Activated B cell treated with CpG ODN at 0.5 μM for 24 hours (primary cell): ENCODE data around the gene SLC19A1. TPM values are rescaled to one million over a fixed set of nuclear protein-coding genes. Genes with fewer than 3 reads are reported as not detected.

Source experiments
- ATAC-seq: fragments of 200-7000 bp; cut with Tn5 transposase; one replicate; pipeline ENCODE4 v1.10.0; 2021; ENCODE audit warnings: low read depth, mild to moderate bottlenecking, moderate library complexity
- CTCF ChIA-PET: fragments of 350-600 bp; sonication (Branson Sonifier 250); formaldehyde crosslinking; loops from one replicate; lab custom pipeline; 2021; ENCODE audit warnings: antibody characterized with exemption; lab: Charles Lee
- POLR2A ChIA-PET: fragments of 350-600 bp; sonication (Branson Sonifier 250); formaldehyde crosslinking; loops from one replicate; lab custom pipeline; 2021; ENCODE audit warnings: antibody characterized with exemption; lab: Charles Lee
- DNase-seq: peaks from one replicate; pipeline ENCODE4 v3.0.0; 2022
- H3K27ac Mint-ChIP-seq: one replicate; pipeline ENCODE4 v1.8.0; 2020; ENCODE audit warnings: mixed read lengths
- H3K27me3 Mint-ChIP-seq: one replicate; pipeline ENCODE4 v1.8.0; 2021; ENCODE audit warnings: mixed read lengths
- H3K36me3 Mint-ChIP-seq: one replicate; pipeline ENCODE4 v1.8.0; 2021; ENCODE audit warnings: low read depth, mixed read lengths
- H3K4me1 Mint-ChIP-seq: one replicate; pipeline ENCODE4 v1.8.0; 2021; ENCODE audit warnings: mixed read lengths
- H3K4me3 Mint-ChIP-seq: one replicate; pipeline ENCODE4 v1.8.0; 2020; ENCODE audit warnings: mild to moderate bottlenecking, mixed read lengths
- H3K9me3 Mint-ChIP-seq: one replicate; pipeline ENCODE4 v1.8.0; 2020; ENCODE audit warnings: mixed read lengths
- CTCF ChIP-seq: fragments of 200-600 bp; IDR thresholded peaks from one replicate; pipeline ENCODE4 v1.8.0; 2022; ENCODE audit warnings: antibody characterized with exemption, mild to moderate bottlenecking
- intact Hi-C: fragments of 100-400 bp; cut with micrococcal nuclease; formaldehyde crosslinking; loops from one replicate; pipeline ENCODE4 v1.15.1; 2024
- total RNA-seq: library from RNA; stranded (reverse); gene quantifications from 2 replicates; pipeline ENCODE4 v1.2.3, GENCODE V29; 2022

The SLC19A1 gene
- total RNA-seq, 1 donor from 2014 or later = 10.7 TPM

DNA sequence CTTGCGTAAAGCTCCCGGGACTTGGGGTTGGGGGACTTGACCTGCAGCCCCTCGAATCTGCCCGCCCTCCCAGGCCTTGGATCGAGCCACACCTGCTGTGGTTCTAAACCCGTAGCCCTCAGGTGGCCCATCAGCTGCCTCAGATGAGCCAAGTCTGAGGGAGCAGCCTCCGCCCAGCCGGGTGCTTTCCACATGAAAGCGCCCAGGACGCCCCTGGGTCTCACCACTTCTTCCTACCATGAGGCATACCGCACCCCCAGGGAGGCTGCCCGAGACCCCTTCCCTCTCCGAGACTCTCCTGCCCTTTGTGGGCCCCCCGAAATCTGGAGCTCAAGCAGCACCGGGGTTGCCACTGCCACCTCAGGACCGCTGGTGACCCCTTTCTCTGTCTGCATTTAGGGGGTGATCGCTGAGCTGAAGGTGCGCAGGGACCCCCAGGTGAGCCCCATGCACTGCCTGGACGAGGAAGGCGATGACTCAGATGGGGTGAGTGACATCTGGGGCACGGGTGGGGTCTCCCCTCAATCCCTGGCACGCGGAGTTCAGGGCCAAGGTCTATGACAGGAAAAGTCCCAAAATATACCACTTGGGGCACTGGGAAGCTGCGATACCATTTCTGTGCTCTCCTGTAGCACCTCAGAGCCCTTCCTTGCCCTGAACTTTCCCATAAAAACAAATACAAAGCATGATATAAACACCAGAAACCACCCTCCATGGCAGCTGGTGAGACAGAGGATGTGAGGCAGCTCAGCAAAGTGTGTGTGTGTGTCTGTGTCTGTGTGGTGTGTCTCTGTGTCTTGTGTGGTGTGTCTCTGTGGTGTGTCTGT lies 68.5 kb downstream of the SLC19A1 start:
- intact Hi-C loops = no loop called here
- peaks cover 17% of the 10 kb centered on the region for H3K4me1 Mint-ChIP-seq
- peak overlapping the region; percentile 2 for H3K27ac Mint-ChIP-seq
- TF ChIP-seq CTCF = no peak
- H3K36me3 Mint-ChIP-seq = no peaks in the 10 kb centered on the region
- no peaks in the 10 kb centered on the region for H3K9me3 Mint-ChIP-seq
- CTCF ChIA-PET = no interaction called here
- H3K4me3 Mint-ChIP-seq = no peak overlapping the region
- ATAC-seq (no peak), DNase-seq (no peak)
- no peaks in the 10 kb centered on the region for H3K27me3 Mint-ChIP-seq
- POLR2A ChIA-PET = no interaction called here

- intact Hi-C loops = no loop called here
Observed at GRCh38 chr21:45472445-45473365, 69.5 kb downstream of the SLC19A1 start.

DNA sequence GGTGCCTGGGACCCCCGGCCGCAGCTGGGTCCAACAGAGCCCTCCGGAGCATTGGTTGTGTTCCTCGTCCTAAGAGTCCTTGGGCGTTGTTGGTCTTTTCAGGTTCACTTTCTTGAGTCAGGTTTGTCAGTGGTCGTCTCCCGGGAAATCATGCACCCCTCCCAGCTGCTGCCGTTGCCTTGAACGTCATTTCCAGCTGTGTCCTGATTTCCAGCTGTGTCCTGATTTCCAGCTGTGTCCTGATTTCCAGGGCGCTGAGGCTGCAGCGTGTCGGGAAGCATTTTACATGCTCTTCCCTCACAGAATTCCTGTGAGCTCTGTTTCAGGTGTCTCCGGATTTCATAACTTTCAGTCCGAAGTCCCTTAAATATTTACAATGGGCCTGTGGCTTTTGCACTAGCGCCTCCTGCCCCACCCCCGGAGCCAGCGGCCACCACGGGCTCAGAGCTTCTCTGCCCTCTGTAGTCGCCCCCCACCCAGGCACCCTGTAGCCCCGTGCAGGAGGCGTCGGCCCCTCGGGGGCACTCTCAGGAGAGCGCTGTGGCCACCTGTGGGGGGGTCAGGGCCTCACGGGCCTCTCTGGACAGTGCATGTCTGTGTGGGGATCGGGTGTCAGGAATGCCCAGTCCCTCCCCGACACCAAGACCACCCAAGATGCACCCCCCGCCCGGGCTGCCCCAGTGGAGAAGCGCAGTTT lies 70.6 kb downstream of the SLC19A1 start:
- Mint-ChIP-seq H3K27me3 (no peaks in the 10 kb centered on the region), H3K4me3 (no peak overlapping the region), H3K4me1 (peaks cover 7% of the 10 kb centered on the region), H3K9me3 (no peaks in the 10 kb centered on the region), H3K36me3 (no peaks in the 10 kb centered on the region), H3K27ac (no peak overlapping the region)
- DNase-seq (no peak), ATAC-seq (no peak)
- intact Hi-C loops = no loop called here
- ChIA-PET CTCF (no interaction called here), POLR2A (no interaction called here)
- no peak for TF ChIP-seq CTCF

More at GRCh38 chr21:45472445-45473365, 69.5 kb downstream of the SLC19A1 start:
- ATAC-seq (no peak), DNase-seq (no peak)
- no peak for TF ChIP-seq CTCF
- H3K9me3 Mint-ChIP-seq = no peaks in the 10 kb centered on the region
- no peak overlapping the region for H3K27ac Mint-ChIP-seq
- ChIA-PET CTCF (no interaction called here), POLR2A (no interaction called here)
- no peak overlapping the region for H3K4me3 Mint-ChIP-seq
- H3K4me1 Mint-ChIP-seq = peaks cover 8% of the 10 kb centered on the region
- no peaks in the 10 kb centered on the region for H3K27me3 Mint-ChIP-seq
- no peaks in the 10 kb centered on the region for H3K36me3 Mint-ChIP-seq

DNA sequence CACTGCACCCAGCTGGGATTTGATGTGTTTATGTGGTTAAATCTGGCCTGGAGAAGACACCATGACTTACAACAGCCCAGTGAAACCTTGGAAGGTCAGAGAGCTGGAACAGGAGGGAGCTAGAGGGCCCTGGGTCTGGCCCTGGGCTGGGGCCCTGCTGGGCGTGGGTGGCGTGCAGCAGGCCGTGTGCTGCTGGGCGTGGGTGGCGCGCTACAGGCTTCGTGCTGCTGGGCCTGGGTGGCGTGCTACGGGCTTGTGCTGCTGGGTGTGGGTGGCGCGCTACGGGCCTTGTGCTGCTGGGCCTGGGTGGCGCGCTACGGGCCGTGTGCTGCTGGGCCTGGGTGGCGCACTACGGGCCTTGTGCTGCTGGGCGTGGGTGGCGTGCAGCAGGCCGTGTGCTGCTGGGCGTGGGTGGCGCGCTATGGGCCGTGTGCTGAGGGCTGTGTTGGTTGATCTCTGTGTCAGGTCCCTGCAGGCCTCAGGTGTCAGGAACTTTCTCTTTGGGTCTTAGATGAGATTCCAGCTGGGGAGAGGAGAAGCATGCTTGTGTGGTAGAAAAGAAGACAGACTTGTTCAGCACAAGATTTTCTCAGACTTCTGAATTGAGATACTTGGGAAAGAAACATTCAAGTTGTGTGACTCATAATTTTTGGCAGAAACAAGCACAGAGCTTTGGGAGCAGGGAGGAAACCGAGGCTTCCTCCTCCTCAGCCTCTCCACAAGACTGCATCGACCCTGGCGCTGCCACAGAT lies 71.3 kb downstream of the SLC19A1 start:
- ATAC-seq (peak; percentile 57), DNase-seq (no peak)
- Mint-ChIP-seq H3K27ac (no peak overlapping the region), H3K36me3 (no peaks in the 10 kb centered on the region), H3K4me1 (peaks cover 5% of the 10 kb centered on the region), H3K4me3 (no peak overlapping the region), H3K27me3 (no peaks in the 10 kb centered on the region), H3K9me3 (no peaks in the 10 kb centered on the region)
- TF ChIP-seq CTCF = no peak
- ChIA-PET POLR2A (no interaction called here), CTCF (no interaction called here)
- intact Hi-C loops = no loop called here
